Measurements from ENCODE around the gene CROCC. TPM values are rescaled to one million over a fixed set of nuclear protein-coding genes. Genes with fewer than 3 reads are reported as not detected.
"Not testable (repeated sequence)": the region's sequence is repeated elsewhere in the genome, so short reads cannot be mapped to it uniquely, and the experiment has no call there.

CROCC gene
- total RNA-seq, 1 experiment from 2014 or later, result 2.8 TPM

GRCh38 chr1:16916036-16916880 lies 5.5 kb upstream of the CROCC start:
- not testable (repeated sequence) for DNase-seq (ENCODE audit: low spot score)

GRCh38 chr1:16918371-16918770 lies 3.4 kb upstream of the CROCC start:
- DNase-seq (ENCODE audit: low spot score), result no peak

GRCh38 chr1:16918936-16919665 lies 2.6 kb upstream of the CROCC start:
- DNase-seq (ENCODE audit: low spot score), result not testable (repeated sequence)

- no peak for DNase-seq (ENCODE audit: low spot score)
Observed at GRCh38 chr1:16920951-16921350, 780 bp upstream of the CROCC start.

GRCh38 chr1:16922466-16922865 lies 735 bp downstream of the CROCC start:
- no peak for DNase-seq (ENCODE audit: low spot score)

GRCh38 chr1:16922885-16923431 lies 1.2 kb downstream of the CROCC start:
- no peak for DNase-seq (ENCODE audit: low spot score)

- DNase-seq (ENCODE audit: low spot score), result no peak
Observed at GRCh38 chr1:16924216-16924918, 2.6 kb downstream of the CROCC start.

GRCh38 chr1:16924919-16925477 lies 3.3 kb downstream of the CROCC start:
- DNase-seq (ENCODE audit: low spot score), result no peak

- no peak for DNase-seq (ENCODE audit: low spot score)
Observed at GRCh38 chr1:16925635-16926490, 4.1 kb downstream of the CROCC start.

GRCh38 chr1:16926491-16927073 lies 4.9 kb downstream of the CROCC start:
- no peak for DNase-seq (ENCODE audit: low spot score)

- DNase-seq (ENCODE audit: low spot score), result no peak
Observed at GRCh38 chr1:16927256-16927655, 5.5 kb downstream of the CROCC start.

- DNase-seq (ENCODE audit: low spot score), result no peak
Observed at GRCh38 chr1:16927711-16928485, 6.2 kb downstream of the CROCC start.

GRCh38 chr1:16929146-16930041 lies 7.7 kb downstream of the CROCC start:
- not testable (repeated sequence) for DNase-seq (ENCODE audit: low spot score)

- not testable (repeated sequence) for DNase-seq (ENCODE audit: low spot score)
Observed at GRCh38 chr1:16931206-16931934, 9.6 kb downstream of the CROCC start.

GRCh38 chr1:16933945-16934344 lies 12.2 kb downstream of the CROCC start:
- not testable (repeated sequence) for DNase-seq (ENCODE audit: low spot score)

- DNase-seq (ENCODE audit: low spot score), result not testable (repeated sequence)
Observed at GRCh38 chr1:16936580-16936979, 14.8 kb downstream of the CROCC start.

All from H4 (cell line).